ENCODE data around the gene PRR20G. TPM values are rescaled to one million over a fixed set of nuclear protein-coding genes. Genes with fewer than 3 reads are reported as not detected.

Gene PRR20G
- total RNA-seq, 1 donor from 2014 or later = not detected

GRCh38 chr3:127266186-127266585 is 21.7 kb downstream of the PRR20G start:
- no peak for ATAC-seq
- DNase-seq = no peak
- intact Hi-C loops (cut with micrococcal nuclease) = no loop called here

GRCh38 chr3:127265581-127265981 is 22.3 kb downstream of the PRR20G start:
- ATAC-seq = no peak
- DNase-seq = no peak
- intact Hi-C loops (cut with micrococcal nuclease) = no loop called here

GRCh38 chr3:127264794-127265514 is 22.9 kb downstream of the PRR20G start:
- DNase-seq = no peak
- intact Hi-C loops (cut with micrococcal nuclease) = no loop called here
- ATAC-seq = no peak

DNA sequence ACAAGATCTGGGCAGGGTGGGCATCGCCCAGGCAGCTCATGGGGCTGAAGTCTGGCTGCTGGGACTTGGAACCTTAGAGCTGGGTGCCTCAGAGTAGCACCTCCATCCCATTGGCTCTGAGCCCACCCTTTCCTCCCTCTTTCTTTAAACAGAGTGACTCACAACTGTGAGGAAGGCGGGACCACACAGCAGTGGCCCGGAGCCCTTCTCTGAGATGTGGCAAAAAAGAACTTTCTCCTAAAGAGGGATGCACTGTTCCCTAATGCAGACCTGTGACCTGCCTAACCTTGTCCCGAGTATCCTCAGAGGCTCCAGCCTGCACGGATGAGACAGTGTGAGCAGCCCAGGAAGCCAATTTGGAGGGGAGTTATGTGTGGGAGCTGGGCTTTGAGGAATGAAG is 23.6 kb downstream of the PRR20G start:
- ATAC-seq (no peak), DNase-seq (no peak)
- intact Hi-C loops (cut with micrococcal nuclease) = no loop called here

- ATAC-seq = no peak
- DNase-seq = no peak
These were observed 24.1 kb downstream of the PRR20G start for GRCh38 chr3:127263586-127264231.

DNA sequence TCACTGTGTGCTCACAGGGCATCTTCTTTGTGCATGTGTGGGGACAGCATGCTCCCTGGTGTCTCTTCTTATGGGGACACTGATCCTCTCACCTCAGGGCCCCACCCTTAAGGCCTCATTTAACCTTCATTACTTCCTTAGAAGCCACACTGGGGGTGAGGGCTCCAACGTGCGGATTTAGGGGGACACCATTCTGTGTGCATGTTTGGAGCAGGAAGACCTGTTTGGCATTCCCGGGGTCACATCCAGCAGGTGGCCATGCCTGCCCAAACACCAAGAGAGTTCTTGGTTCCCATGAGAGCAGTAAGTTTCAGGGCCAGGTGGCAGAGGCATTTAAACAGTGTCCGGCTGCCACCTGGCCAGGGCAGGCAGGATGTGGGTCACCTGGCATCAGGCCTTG is 24.8 kb downstream of the PRR20G start:
- no peak for ATAC-seq
- intact Hi-C loops (cut with micrococcal nuclease) = no loop called here

More at GRCh38 chr3:127263586-127264231, 24.1 kb downstream of the PRR20G start:
- intact Hi-C loops (cut with micrococcal nuclease) = no loop called here

GRCh38 chr3:127262533-127262932 is 25.3 kb downstream of the PRR20G start:
- DNase-seq (no peak), ATAC-seq (no peak)
- intact Hi-C loops (cut with micrococcal nuclease) = no loop called here

More for the DNA sequence above, 24.8 kb downstream of the PRR20G start:
- no peak for DNase-seq

GRCh38 chr3:127261925-127262324 is 25.9 kb downstream of the PRR20G start:
- no peak for DNase-seq
- ATAC-seq = no peak
- intact Hi-C loops (cut with micrococcal nuclease) = no loop called here

DNA sequence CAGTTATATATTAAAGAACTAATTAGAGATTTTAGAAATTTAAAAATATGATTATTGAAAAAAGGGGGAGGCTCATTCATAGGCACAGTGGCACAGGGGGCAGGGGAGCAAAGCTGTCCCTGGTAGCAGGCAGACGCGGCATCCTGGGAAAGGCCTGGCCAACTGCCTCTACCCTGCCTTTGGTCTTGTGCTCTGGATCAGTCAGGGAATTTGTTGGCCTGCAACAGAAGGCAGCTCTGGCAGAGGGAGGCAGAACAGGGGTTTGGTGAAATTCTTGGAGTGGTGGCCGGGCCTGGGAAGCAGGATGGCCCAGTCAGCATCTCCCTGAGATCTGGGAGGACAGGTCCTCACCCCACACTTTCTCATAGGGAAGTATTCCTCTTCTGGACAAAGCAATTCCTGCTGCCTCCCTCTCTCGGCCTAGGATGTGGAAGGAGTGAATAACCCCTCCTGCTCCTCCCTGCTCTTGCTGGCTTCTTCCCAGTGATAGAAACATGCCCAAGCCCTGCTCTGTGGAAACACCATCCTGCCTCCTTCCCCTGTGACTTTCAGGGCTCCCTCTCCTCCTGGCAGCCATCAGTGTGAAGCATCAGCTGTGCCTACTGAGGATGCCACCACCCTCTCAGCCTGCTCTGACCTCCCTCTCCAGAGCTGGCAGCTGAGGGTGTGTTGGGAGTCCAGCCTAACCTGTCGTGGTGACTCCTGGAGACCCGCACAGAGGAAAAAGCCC is 26.9 kb downstream of the PRR20G start:
- intact Hi-C loops (cut with micrococcal nuclease) = no loop called here
- no peak for DNase-seq
- ATAC-seq = no peak

GRCh38 chr3:127260416-127260815 is 27.4 kb downstream of the PRR20G start:
- DNase-seq = no peak
- intact Hi-C loops (cut with micrococcal nuclease) = no loop called here
- ATAC-seq = no peak

- no peak for ATAC-seq
- intact Hi-C loops (cut with micrococcal nuclease) = no loop called here
- no peak for DNase-seq
These were observed 28.0 kb downstream of the PRR20G start for GRCh38 chr3:127259882-127260281.

- DNase-seq (no peak), ATAC-seq (no peak)
- intact Hi-C loops (cut with micrococcal nuclease) = no loop called here
These were observed 29.1 kb downstream of the PRR20G start for GRCh38 chr3:127258733-127259132.

GRCh38 chr3:127257351-127257750 is 30.5 kb downstream of the PRR20G start:
- ATAC-seq (no peak), DNase-seq (no peak)
- intact Hi-C loops (cut with micrococcal nuclease) = no loop called here

DNA sequence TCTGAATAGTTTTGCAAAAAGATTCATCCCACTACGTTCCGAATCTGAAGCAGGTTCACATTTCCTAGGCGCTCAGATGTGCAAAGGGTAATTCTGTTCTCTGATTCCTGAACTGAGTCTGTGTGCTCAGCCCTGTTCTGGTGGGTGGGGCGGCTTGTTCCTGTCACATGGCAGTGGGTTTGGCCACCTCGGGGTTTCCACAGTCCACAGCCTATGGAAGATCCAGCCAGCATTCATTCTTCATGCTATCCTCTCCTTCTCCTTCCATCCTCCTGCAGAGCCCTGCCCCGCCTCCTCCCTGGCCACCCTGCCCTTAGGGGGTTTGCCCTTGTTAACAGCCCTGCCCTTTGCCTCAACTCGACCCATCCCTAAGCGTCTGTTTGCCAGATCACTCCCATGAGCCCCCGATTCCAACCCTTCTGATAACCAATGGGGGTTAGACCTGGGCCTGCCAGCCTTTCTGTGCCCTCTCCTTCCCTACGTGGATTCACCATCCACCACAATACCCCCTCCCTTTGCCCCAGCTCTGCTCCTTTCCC is 31.0 kb downstream of the PRR20G start:
- DNase-seq (no peak), ATAC-seq (no peak)
- intact Hi-C loops (cut with micrococcal nuclease) = no loop called here

DNA sequence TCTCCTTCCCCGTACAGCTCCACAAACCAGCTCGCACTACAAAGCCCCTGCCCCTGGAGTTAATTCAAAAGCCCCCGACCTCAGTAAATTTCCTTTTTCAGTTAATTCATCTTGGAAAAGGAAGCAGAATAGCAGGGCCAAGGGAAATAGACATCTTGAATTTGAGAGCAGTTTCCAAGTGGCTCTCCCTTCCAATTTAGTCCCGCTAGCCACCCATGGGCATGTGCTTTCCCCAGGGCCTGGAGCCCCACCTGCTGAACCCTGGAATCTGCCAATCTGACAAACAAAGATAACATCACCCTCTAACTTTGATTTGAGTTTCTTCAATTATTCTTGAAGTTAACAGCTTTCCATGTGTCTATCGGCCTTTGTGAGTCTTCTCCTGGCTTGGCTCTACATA is 31.7 kb downstream of the PRR20G start:
- DNase-seq (no peak), ATAC-seq (no peak)
- intact Hi-C loops (cut with micrococcal nuclease) = no loop called here

DNA sequence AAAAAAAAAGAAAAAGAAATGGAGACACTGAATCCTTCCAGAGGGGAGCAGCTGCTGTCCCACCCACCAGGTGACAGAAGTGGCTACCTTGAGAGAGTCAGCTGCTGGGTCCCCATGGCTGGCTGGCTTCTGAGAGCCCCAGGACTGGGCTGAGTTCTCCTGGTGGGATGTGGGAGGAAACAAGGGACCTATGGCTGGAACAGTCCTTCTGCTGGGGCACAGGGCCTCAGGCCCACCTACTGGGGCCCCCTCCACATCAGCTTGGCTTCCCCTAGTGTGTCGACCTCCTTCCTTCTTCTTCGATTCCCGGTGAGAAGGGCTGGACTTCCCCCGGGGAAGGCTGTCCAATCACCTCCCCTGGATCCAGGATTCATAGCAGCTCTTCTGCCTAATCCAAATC is 32.3 kb downstream of the PRR20G start:
- ATAC-seq (no peak), DNase-seq (no peak)
- intact Hi-C loops (cut with micrococcal nuclease) = no loop called here

- ATAC-seq (no peak), DNase-seq (no peak)
- intact Hi-C loops (cut with micrococcal nuclease) = no loop called here
These were observed 33.1 kb downstream of the PRR20G start for GRCh38 chr3:127254730-127255129.

- DNase-seq (no peak), ATAC-seq (no peak)
- intact Hi-C loops (cut with micrococcal nuclease) = no loop called here
These were observed 33.7 kb downstream of the PRR20G start for GRCh38 chr3:127254033-127254644.

DNA sequence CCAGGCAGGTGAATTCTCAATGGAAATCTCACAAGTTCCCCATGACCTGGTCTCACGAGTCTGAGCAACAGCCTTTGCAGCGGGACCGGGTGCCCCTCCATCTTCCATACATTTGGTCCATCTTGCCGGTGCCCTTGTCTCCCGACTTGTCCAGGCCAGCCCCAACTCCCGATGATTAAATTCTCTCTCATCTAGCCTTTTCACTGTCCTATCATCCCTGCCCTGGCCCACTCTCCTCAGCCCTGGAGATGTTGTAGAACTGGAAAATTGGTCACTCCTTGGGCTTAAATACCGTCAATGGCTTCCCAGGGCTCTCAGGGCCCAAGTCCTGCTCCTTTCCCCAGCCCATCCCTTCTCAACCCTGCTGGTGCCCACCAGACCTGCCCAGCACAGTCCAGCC is 34.4 kb downstream of the PRR20G start:
- ATAC-seq (no peak), DNase-seq (no peak)
- intact Hi-C loops (cut with micrococcal nuclease) = no loop called here

DNA sequence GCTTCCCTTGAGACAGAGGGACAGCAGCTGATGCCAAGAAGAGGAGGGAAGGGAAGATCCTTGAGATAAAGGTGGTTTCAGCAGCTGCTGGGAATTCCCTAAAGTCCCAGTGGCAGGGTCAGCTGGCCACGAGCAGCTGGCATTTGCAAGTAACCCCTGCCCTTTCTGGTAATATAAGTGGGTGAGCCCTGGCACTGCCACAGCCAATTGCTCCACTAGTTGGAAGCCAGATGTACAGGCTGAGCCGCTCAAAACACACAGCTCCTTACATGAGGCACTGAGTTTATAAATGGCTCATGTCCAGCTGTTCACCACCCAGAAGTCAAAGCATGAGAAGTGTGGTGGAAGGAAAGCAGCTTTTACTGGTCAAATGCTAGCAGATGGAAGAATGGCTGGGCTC is 35.4 kb downstream of the PRR20G start:
- DNase-seq = no peak
- intact Hi-C loops (cut with micrococcal nuclease) = no loop called here

More for the DNA sequence above, 35.4 kb downstream of the PRR20G start:
- no peak for ATAC-seq
